SU-DHL-6 (cell line): Measurements from ENCODE around the gene RNU1-4.
"Not testable (repeated sequence)": the region's sequence is repeated elsewhere in the genome, so short reads cannot be mapped to it uniquely, and the experiment has no call there.

Source experiments
- EZH2phosphoT487 ChIP-seq: fragments of 200-600 bp; sonication (generic), shearing (Covaris generic); conservative IDR thresholded peaks from 2 replicates; pipeline ENCODE4 v1.6.1; 2018; ENCODE audit warnings: mild to moderate bottlenecking, antibody characterized with exemption, low read length, moderate library complexity, mixed read lengths
- TF ChIP-seq, protein P1 (sequence below): fragments of 200-600 bp; sonication (generic); IDR thresholded peaks from one replicate; pipeline ENCODE4 v1.5.1; 2017; ENCODE audit warnings: antibody characterized with exemption, mild to moderate bottlenecking, low read length, moderate library complexity; ENCODE audit not compliant: insufficient read depth, poor library complexity, severe bottlenecking

DNA sequence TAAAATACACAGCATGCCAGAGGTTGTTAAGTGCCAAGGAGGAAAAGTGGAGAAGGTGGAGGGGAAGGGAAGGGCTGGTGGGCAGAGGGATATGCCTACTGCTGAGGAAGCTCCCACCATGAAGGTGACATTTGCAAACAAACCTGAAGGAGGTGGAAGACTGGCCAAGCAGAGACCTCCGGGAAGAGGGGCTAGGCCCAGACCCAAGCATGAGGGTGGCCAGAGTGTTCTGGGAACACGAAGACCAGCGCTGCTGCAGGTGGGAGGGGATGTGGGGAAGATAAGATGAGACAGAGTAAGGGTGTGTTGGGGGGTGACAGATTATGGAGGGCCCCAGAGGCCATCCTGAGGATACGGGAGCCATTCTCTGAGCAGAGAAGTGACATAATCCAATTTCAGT, 37.5 kb downstream of the RNU1-4 start:
- TF ChIP-seq, protein P1, sequence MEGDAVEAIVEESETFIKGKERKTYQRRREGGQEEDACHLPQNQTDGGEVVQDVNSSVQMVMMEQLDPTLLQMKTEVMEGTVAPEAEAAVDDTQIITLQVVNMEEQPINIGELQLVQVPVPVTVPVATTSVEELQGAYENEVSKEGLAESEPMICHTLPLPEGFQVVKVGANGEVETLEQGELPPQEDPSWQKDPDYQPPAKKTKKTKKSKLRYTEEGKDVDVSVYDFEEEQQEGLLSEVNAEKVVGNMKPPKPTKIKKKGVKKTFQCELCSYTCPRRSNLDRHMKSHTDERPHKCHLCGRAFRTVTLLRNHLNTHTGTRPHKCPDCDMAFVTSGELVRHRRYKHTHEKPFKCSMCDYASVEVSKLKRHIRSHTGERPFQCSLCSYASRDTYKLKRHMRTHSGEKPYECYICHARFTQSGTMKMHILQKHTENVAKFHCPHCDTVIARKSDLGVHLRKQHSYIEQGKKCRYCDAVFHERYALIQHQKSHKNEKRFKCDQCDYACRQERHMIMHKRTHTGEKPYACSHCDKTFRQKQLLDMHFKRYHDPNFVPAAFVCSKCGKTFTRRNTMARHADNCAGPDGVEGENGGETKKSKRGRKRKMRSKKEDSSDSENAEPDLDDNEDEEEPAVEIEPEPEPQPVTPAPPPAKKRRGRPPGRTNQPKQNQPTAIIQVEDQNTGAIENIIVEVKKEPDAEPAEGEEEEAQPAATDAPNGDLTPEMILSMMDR, result not testable (repeated sequence)
- TF ChIP-seq EZH2phosphoT487, result not testable (repeated sequence)
